AG10803 (cell line): Measurements from ENCODE around the gene TAS1R3.
A peak's percentile ranks its signal among the peaks of the same experiment; 100 is the strongest.

Source experiments
- DNase-seq: peaks from one replicate; pipeline ENCODE4 v3.0.0; 2010; ENCODE audit warnings: low read depth
- H3K4me3 ChIP-seq: 2 replicates; pipeline ENCODE4 v1.5.1; 2011; ENCODE audit warnings: mild to moderate bottlenecking, low read length, control low read depth
- TF ChIP-seq, protein P1 (sequence below): conservative IDR thresholded peaks from 2 replicates; pipeline ENCODE4 v1.5.1; 2011; ENCODE audit warnings: mild to moderate bottlenecking, low read length, control low read depth, inconsistent platforms

The TAS1R3 gene

DNA sequence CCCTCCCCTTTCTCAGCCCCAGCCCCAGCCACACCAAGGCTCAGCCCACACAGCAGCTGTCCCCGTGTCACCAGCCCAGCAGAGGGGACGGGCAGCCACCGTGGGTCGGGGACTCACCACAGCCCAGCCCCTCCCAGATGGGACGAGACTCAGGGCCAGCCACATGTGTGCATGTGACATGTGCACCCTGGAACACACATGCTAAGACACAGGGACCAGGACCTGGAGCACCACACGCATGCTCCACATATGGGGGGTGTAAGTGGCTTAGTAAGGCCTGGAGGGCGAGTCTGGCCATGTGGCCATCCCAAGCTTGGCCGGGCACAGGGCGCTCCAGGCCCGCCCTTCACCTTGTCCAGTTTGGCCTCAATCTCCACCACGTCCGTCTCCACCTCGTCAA lies 27.3 kb upstream of the TAS1R3 start:
- no peak overlapping the region for H3K4me3 ChIP-seq
- TF ChIP-seq, protein P1, sequence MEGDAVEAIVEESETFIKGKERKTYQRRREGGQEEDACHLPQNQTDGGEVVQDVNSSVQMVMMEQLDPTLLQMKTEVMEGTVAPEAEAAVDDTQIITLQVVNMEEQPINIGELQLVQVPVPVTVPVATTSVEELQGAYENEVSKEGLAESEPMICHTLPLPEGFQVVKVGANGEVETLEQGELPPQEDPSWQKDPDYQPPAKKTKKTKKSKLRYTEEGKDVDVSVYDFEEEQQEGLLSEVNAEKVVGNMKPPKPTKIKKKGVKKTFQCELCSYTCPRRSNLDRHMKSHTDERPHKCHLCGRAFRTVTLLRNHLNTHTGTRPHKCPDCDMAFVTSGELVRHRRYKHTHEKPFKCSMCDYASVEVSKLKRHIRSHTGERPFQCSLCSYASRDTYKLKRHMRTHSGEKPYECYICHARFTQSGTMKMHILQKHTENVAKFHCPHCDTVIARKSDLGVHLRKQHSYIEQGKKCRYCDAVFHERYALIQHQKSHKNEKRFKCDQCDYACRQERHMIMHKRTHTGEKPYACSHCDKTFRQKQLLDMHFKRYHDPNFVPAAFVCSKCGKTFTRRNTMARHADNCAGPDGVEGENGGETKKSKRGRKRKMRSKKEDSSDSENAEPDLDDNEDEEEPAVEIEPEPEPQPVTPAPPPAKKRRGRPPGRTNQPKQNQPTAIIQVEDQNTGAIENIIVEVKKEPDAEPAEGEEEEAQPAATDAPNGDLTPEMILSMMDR, result no peak
- no peak for DNase-seq

DNA sequence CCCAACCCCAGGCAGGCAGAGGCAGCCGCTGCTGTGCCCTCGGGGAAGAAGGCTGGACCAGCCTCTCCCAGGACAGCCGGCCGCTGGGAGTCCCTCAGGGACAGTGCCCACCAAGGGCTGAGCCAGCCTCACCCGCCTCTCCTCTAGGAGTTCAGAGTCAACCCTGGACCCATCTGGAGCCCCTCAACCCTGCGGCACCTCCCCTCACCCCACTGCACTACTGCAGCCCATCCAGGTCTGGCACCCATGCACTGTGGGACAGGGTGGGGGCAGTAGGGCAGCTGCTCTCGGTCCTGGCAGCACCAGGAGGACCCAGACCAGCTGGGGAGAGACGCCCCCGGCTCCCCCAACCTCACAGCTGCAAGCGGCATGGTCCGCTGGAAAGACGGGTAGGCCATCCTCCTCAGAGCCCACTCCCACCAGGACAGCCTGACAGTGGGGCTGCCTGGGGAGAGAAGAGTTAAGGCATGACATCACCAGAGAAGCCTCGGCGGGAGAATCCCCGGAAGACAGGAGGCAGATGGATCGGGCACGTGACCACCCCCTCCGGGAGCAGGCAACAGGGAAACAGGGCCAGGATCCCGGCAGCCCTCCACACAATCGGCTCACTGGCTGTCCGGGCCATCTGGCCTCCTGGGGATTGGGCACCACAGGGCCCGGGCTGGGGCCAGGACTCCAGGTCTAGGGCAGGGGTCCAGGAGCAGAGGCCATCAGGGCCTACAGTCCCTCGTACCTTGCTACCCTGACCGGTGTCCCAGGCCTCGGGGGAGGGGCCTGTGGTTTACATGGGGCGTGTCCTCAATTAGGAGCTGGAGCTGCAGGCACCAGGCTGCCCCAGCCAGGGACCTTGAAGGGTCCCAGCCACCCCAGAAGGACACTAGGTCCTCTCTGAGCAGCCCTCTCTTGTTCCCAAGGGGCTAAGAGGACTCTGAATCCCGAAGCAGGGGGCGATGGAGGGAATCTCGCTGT lies 26.5 kb upstream of the TAS1R3 start:
- TF ChIP-seq, protein P1, result no peak
- DNase-seq, result peak; percentile 73
- peak overlapping the region; percentile 72 for H3K4me3 ChIP-seq

DNA sequence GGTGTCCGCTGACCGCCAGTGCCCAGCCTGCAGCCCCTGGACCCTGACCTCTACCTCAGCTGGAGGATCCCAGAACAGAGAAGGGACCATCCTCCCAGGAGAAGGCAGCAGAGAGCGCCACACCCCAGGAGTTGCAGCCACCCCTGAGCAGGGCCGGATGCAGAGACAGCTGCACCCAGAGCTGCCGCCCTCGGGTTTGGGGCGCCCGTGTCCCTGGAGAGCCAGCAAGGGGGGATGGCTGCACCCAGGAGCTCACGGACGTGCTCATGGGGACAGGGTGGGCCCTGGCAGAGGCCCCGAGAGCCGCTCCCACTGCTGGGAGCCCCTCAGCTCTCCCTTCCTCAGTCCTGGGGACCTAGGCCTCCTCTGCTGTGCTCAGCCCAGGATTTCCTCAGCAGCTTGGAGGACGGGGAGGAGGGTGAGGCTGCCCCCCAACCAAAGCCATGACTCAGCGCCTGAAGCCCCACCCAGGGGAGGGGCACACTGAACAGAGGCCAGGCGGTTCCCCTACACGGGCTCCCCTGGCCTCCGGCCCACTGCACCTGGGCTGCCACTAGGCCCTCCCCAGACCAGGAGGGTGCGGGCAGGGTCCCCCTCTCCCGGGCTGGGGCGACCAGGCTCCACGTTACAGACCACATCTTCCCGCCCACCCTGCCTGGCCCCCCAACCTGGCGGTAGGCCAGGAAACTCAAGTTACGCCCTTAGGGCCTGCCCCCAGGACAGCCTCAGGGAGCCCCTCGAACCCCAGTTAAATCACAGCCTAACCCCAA lies 25.6 kb upstream of the TAS1R3 start:
- TF ChIP-seq, protein P1, result peak; percentile 18; the same call in 1 of the 2 replicates
- peak overlapping the region; percentile 72 for H3K4me3 ChIP-seq
- peak; percentile 70 for DNase-seq

DNA sequence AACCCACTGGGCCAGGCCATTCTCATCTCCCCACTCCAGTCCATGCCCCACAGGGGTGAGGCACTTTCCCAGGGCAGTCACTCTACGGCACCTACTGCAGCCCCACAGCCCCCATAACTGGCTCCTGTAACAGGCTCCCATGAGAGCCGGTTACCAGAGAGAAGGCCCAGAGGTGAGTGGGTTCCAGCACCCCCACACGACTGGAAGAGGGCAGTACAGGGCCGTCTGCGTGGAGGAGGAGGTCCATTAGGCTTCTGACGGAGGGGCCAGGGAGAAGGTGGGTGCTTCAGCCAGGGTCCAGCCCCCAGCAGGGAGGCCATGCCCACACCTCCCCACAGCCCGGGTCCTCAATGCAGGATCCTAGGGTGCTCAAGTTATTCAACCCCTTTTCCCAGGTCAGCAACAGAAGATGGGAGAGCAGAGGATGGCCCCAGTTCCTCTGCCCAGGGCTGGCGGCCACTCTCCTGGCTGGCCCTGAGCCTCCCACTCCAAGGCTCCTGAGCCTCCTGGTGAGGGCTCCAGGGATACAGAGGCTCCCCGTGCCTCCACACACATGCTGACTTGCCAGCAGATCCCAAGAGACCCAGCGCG lies 24.9 kb upstream of the TAS1R3 start:
- H3K4me3 ChIP-seq, result peak overlapping the region; percentile 72

DNA sequence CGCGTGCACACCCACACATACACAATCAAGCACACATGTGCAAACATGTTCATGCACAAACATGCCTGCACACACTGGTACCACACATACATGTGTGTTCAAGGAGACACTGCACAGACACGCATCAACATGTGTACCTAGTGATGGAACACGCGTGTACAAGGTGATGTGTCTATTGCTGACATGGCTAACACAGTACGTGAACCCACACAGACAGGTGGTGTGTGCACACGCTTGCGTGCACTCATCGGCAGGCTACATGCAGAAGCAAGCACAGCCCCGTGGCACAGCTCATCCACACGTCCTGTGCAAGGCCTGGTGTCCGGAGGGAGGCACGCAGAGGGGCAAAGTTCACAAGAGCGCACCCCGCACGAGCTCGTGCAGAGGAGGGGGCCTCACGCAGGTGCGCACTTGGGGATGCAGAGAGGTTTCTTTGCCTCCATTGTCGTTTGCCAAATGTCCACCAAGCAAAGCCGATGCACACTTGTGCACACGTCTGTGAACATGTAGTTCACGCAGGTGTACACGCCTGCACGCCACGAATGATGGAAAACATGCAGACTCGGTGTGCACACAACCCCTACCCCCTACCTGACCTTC lies 24.3 kb upstream of the TAS1R3 start:
- TF ChIP-seq, protein P1, result no peak
- peak overlapping the region; percentile 72 for H3K4me3 ChIP-seq
- no peak for DNase-seq

More for the DNA sequence above, 24.9 kb upstream of the TAS1R3 start:
- DNase-seq, result no peak
- TF ChIP-seq, protein P1, result peak; percentile 44

DNA sequence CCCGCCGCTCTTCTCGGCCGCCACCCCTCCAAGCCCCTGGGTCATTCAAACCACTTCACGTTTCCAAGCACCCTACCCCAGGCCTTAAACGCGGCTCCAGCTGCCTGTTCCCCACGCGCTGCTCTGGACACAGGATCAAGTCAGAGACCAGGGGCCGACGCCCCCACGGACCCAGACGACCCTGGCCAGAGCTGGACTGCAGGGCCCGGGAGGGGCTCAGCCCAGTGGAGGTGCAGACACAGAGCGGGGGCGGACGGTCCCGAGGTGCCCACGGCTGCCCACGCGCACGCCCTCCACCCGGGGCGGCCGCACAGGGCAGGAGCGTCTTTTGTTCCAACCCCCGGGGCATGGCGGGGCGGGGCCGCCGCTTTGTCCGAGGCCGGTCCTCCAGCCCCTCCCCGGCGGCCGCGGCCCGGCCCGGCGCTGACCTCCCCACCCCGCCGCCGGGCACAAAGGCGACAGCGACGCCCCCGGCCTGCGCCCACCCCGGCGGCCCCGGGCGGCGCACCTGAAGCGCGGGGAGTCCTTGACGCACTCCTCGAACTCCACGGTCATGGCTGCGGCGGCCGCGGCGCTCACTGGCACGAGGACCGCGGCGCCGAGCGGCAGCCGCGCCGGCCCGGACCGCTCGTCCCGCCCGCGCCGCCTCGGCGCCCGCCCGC lies 23.7 kb upstream of the TAS1R3 start:
- DNase-seq, result no peak
- TF ChIP-seq, protein P1, result no peak
- peak overlapping the region; percentile 72 for H3K4me3 ChIP-seq
